Testis (tissue), 2 donors: ENCODE data around the gene ANKRD27.
"Not testable (repeated sequence)": the region's sequence is repeated elsewhere in the genome, so short reads cannot be mapped to it uniquely, and the experiment has no call there.

ENCODE experiments used
- CTCF ChIP-seq, 3 experiments: fragments of 450-650 bp in 2 of 3; fragments of 200-600 bp in 1 of 3; sonication (generic) in 1 of 3; IDR thresholded peaks; one replicate each; pipeline ENCODE4 v1.5.1; 2016 to 2019; ENCODE audit warnings: antibody characterized with exemption in 3 of 3, mild to moderate bottlenecking in 2 of 3, moderate library complexity in 1 of 3
- POLR2A ChIP-seq: fragments of 450-650 bp; IDR thresholded peaks from one replicate; pipeline ENCODE4 v1.6.1; 2017; ENCODE audit warnings: antibody characterized with exemption, mild to moderate bottlenecking, moderate library complexity

GRCh38 chr19:32694851-32695250 lies 19.9 kb upstream of the ANKRD27 start:
- TF ChIP-seq POLR2A; CTCF (IDR thresholded peaks at IDR 0.05): not testable (repeated sequence)
